K562 (cell line): ENCODE results near the gene DARS1. TPM values are rescaled to one million over a fixed set of nuclear protein-coding genes. Genes with fewer than 3 reads are reported as not detected.

ENCODE experiments used
- ARID4B ChIP-seq: sonication (generic); formaldehyde crosslinking; IDR thresholded peaks from 2 replicates; pipeline ENCODE4 v1.8.0; 2022; ENCODE audit warnings: mild to moderate bottlenecking, missing genetic modification reagents
- FOSL1 ChIP-seq: fragments of 200-800 bp; sonication (Bioruptor generic); conservative IDR thresholded peaks from 2 replicates; pipeline ENCODE4 v1.6.1; 2016; ENCODE audit warnings: missing genetic modification characterization, missing compliant biosample characterization
- RBM22 ChIP-seq: fragments of 200-400 bp; formaldehyde crosslinking; IDR thresholded peaks from 2 replicates; pipeline ENCODE4 v1.6.1; 2018; ENCODE audit warnings: low read length, low read depth; ENCODE audit not compliant: poor library complexity, severe bottlenecking
- ZBTB40 ChIP-seq, 2 experiments: fragments of 450-650 bp in 1 of 2; sonication (generic) in 1 of 2; formaldehyde crosslinking in 1 of 2; IDR thresholded peaks; 2 replicates each; pipeline versions ENCODE4 v1.7.1 to v1.9.0; 2016 to 2022; ENCODE audit warnings: inconsistent platforms in 1 of 2, mild to moderate bottlenecking in 1 of 2, missing genetic modification reagents in 1 of 2
- ZNF512 ChIP-seq: IDR thresholded peaks from 2 replicates; pipeline ENCODE4 v1.6.1; 2016; ENCODE audit warnings: missing genetic modification characterization, missing compliant biosample characterization
- ZNF668 ChIP-seq: fragments of 250-450 bp; sonication (Bioruptor Pico); IDR thresholded peaks from 2 replicates; pipeline ENCODE4 v1.8.0; 2022; ENCODE audit warnings: mild to moderate bottlenecking, inconsistent platforms
- polyA plus RNA-seq, 8 experiments: library from polyadenylated mRNA; depleted of rRNA in 4 of 8; stranded (reverse) in 5 of 8; unstranded in 3 of 8; fragments of >200 nt; fragmentation: Nextera tagmentation in 2 of 8; fragmentation: Illumina TruSeq in 1 of 8; extraction: Ambion mirVana in 2 of 8; extraction: Trizol in 1 of 8; gene quantifications; 2 replicates each; pipeline versions ENCODE4 v1.2.1 to v1.2.3, GENCODE V29; 2011 to 2014; ENCODE audit warnings: inconsistent platforms in 1 of 8, missing spikeins in 1 of 8
- total RNA-seq, 7 experiments: library from RNA; depleted of rRNA in 6 of 7; stranded (reverse); fragments of >200 nt in 6 of 7; fragmentation: Illumina TruSeq in 2 of 7; extraction: Trizol in 2 of 7; gene quantifications; 2 replicates each; pipeline versions ENCODE4 v1.2.1 to v1.2.3, GENCODE V29; 2011 to 2021; ENCODE audit warnings: low replicate concordance in 1 of 7
- TF ChIP-seq, protein P1 (sequence below): sonication (generic); formaldehyde crosslinking; IDR thresholded peaks from 2 replicates; pipeline ENCODE4 v1.8.0; 2022; ENCODE audit warnings: mild to moderate bottlenecking, missing genetic modification reagents

Gene DARS1
- total and polyA plus RNA-seq, 9 of the 15 experiments (the other 6 are each of a cell fraction or from before 2014, with no cell fraction given): 91.5 to 239 (median 98.0) TPM

GRCh38 chr2:135876066-135876711 lies 109.2 kb downstream of the DARS1 start, which contains the start of gene MCM6 (continued):
- TF ChIP-seq ZNF512 (tag) (no peak), ZBTB40 (IDR thresholded peaks at IDR 0.05) (no peak; the same call in 1 of the 2 replicates), ZBTB40 (CRISPR knock-in tag; IDR thresholded peaks at IDR 0.05) (no peak), FOSL1 (tag) (no peak), ARID4B (CRISPR knock-in tag) (peak; percentile 64; the same call in 1 of the 2 replicates), ZNF668 (CRISPR knock-in tag) (no peak), RBM22 (peak; percentile 83)
- TF ChIP-seq, protein P1, sequence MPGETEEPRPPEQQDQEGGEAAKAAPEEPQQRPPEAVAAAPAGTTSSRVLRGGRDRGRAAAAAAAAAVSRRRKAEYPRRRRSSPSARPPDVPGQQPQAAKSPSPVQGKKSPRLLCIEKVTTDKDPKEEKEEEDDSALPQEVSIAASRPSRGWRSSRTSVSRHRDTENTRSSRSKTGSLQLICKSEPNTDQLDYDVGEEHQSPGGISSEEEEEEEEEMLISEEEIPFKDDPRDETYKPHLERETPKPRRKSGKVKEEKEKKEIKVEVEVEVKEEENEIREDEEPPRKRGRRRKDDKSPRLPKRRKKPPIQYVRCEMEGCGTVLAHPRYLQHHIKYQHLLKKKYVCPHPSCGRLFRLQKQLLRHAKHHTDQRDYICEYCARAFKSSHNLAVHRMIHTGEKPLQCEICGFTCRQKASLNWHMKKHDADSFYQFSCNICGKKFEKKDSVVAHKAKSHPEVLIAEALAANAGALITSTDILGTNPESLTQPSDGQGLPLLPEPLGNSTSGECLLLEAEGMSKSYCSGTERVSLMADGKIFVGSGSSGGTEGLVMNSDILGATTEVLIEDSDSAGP (CRISPR knock-in tag): no peak
